WTC11 (cell line): Measurements from ENCODE around the gene HEATR5A. TPM values are rescaled to one million over a fixed set of nuclear protein-coding genes. Genes with fewer than 3 reads are reported as not detected.

Source experiments
- ATAC-seq: fragments of 200-7000 bp; cut with Tn5 transposase; 2 replicates; pipeline ENCODE4 v1.10.0; 2021; ENCODE audit warnings: mild to moderate bottlenecking, moderate library complexity
- CTCF ChIA-PET: fragments of 300-600 bp; sonication (Branson Sonifier 250); formaldehyde crosslinking; loops from one replicate; lab custom pipeline; 2021; ENCODE audit warnings: antibody characterized with exemption; lab: Charles Lee
- POLR2A ChIA-PET: fragments of 350-600 bp; sonication (Branson Sonifier 250); formaldehyde crosslinking; loops from one replicate; lab custom pipeline; 2021; ENCODE audit warnings: antibody characterized with exemption; lab: Charles Lee
- DNase-seq: peaks from one replicate; pipeline ENCODE4 v3.0.0; 2021; ENCODE audit warnings: low spot score
- H3K27ac Mint-ChIP-seq: 2 replicates; pipeline ENCODE4 v1.8.0; 2021; ENCODE audit warnings: mixed read lengths
- H3K27me3 Mint-ChIP-seq: 2 replicates; pipeline ENCODE4 v1.8.0; 2021; ENCODE audit warnings: low read depth, mild to moderate bottlenecking, moderate library complexity, mixed read lengths
- H3K36me3 Mint-ChIP-seq: 2 replicates; pipeline ENCODE4 v1.8.0; 2021; ENCODE audit warnings: mixed read lengths
- H3K4me1 Mint-ChIP-seq: 2 replicates; pipeline ENCODE4 v1.8.0; 2022; ENCODE audit warnings: mixed read lengths
- H3K4me3 Mint-ChIP-seq: 2 replicates; pipeline ENCODE4 v1.8.0; 2021; ENCODE audit warnings: mild to moderate bottlenecking, moderate library complexity, mixed read lengths
- H3K9me3 Mint-ChIP-seq: 2 replicates; pipeline ENCODE4 v1.8.0; 2021; ENCODE audit warnings: mixed read lengths
- AFF4 ChIP-seq: sonication (generic); formaldehyde crosslinking; IDR thresholded peaks from 2 replicates; pipeline ENCODE4 v1.8.1; 2023; ENCODE audit warnings: mild to moderate bottlenecking, missing genetic modification reagents, borderline replicate concordance
- ARID4B ChIP-seq: sonication (generic); formaldehyde crosslinking; IDR thresholded peaks from 2 replicates; pipeline ENCODE4 v1.8.0; 2023; ENCODE audit warnings: missing genetic modification reagents, mild to moderate bottlenecking, borderline replicate concordance
- CBFB ChIP-seq: sonication (generic); formaldehyde crosslinking; IDR thresholded peaks from 2 replicates; pipeline ENCODE4 v1.8.1; 2022; ENCODE audit warnings: mild to moderate bottlenecking, low read depth, missing genetic modification reagents
- CTCF ChIP-seq: fragments of 200-600 bp; IDR thresholded peaks from 2 replicates; pipeline ENCODE4 v1.8.0; 2022; ENCODE audit warnings: antibody characterized with exemption
- GABPB1 ChIP-seq: sonication (generic); formaldehyde crosslinking; IDR thresholded peaks from 2 replicates; pipeline ENCODE4 v1.8.1; 2023; ENCODE audit warnings: mild to moderate bottlenecking, missing genetic modification reagents
- IRF2 ChIP-seq: sonication (generic); formaldehyde crosslinking; IDR thresholded peaks from 2 replicates; pipeline ENCODE4 v1.8.0; 2022; ENCODE audit warnings: low read depth, missing genetic modification reagents, borderline replicate concordance
- JAZF1 ChIP-seq: fragments of 250-450 bp; sonication (Bioruptor Pico); IDR thresholded peaks from 2 replicates; pipeline ENCODE4 v1.9.0; 2021; ENCODE audit warnings: moderate library complexity, mild to moderate bottlenecking, inconsistent platforms
- SOX15 ChIP-seq: fragments of 250-450 bp; sonication (Bioruptor Pico); IDR thresholded peaks from 2 replicates; pipeline ENCODE4 v1.9.0; 2021; ENCODE audit warnings: mild to moderate bottlenecking
- ZNF232 ChIP-seq: sonication (generic); formaldehyde crosslinking; IDR thresholded peaks from 2 replicates; pipeline ENCODE4 v1.8.0; 2022; ENCODE audit warnings: mild to moderate bottlenecking, missing genetic modification reagents
- ZNF263 ChIP-seq: sonication (generic); formaldehyde crosslinking; IDR thresholded peaks from 2 replicates; pipeline ENCODE4 v1.8.1; 2022; ENCODE audit warnings: low read depth, mild to moderate bottlenecking, moderate library complexity, missing genetic modification reagents
- ZNF423 ChIP-seq: fragments of 250-450 bp; sonication (Bioruptor Pico); IDR thresholded peaks from 2 replicates; pipeline ENCODE4 v2.1.2; 2022; ENCODE audit warnings: mild to moderate bottlenecking, moderate library complexity
- total RNA-seq: library from RNA; stranded (reverse); gene quantifications from 3 replicates; pipeline ENCODE4 v1.2.3, GENCODE V29; 2021
- TF ChIP-seq, protein P1 (sequence below): fragments of 250-450 bp; sonication (Bioruptor Pico); IDR thresholded peaks from 2 replicates; pipeline ENCODE4 v1.9.0; 2021; ENCODE audit warnings: mild to moderate bottlenecking, borderline replicate concordance
- TF ChIP-seq, protein P2 (sequence below): sonication (generic); formaldehyde crosslinking; IDR thresholded peaks from 2 replicates; pipeline ENCODE4 v1.8.0; 2022; ENCODE audit warnings: mild to moderate bottlenecking, missing genetic modification reagents

The HEATR5A gene
- total RNA-seq, 1 experiment from 2014 or later: 36.2 TPM

- Mint-ChIP-seq H3K9me3 (peaks cover 67% of the 10 kb centered on the region), H3K4me1 (no peaks in the 10 kb centered on the region), H3K27me3 (peaks cover 2% of the 10 kb centered on the region; the same call in 1 of the 2 replicates), H3K27ac (no peak overlapping the region), H3K4me3 (no peak overlapping the region), H3K36me3 (peaks cover 61% of the 10 kb centered on the region)
- no peak for ATAC-seq
- CTCF ChIA-PET: interaction anchor here (1.1 kb wide), 1 partner anchor 15 kb away, joined by 3 read pairs; no protein-coding TSS in a partner anchor
- POLR2A ChIA-PET: no interaction called here
- TF ChIP-seq ARID4B (CRISPR knock-in tag) (no peak), SOX15 (CRISPR knock-in tag) (no peak), IRF2 (CRISPR knock-in tag) (no peak), CBFB (CRISPR knock-in tag) (no peak), AFF4 (CRISPR knock-in tag) (no peak), JAZF1 (CRISPR knock-in tag) (no peak), ZNF232 (no peak), ZNF423 (CRISPR knock-in tag) (no peak)
- TF ChIP-seq, protein P1, sequence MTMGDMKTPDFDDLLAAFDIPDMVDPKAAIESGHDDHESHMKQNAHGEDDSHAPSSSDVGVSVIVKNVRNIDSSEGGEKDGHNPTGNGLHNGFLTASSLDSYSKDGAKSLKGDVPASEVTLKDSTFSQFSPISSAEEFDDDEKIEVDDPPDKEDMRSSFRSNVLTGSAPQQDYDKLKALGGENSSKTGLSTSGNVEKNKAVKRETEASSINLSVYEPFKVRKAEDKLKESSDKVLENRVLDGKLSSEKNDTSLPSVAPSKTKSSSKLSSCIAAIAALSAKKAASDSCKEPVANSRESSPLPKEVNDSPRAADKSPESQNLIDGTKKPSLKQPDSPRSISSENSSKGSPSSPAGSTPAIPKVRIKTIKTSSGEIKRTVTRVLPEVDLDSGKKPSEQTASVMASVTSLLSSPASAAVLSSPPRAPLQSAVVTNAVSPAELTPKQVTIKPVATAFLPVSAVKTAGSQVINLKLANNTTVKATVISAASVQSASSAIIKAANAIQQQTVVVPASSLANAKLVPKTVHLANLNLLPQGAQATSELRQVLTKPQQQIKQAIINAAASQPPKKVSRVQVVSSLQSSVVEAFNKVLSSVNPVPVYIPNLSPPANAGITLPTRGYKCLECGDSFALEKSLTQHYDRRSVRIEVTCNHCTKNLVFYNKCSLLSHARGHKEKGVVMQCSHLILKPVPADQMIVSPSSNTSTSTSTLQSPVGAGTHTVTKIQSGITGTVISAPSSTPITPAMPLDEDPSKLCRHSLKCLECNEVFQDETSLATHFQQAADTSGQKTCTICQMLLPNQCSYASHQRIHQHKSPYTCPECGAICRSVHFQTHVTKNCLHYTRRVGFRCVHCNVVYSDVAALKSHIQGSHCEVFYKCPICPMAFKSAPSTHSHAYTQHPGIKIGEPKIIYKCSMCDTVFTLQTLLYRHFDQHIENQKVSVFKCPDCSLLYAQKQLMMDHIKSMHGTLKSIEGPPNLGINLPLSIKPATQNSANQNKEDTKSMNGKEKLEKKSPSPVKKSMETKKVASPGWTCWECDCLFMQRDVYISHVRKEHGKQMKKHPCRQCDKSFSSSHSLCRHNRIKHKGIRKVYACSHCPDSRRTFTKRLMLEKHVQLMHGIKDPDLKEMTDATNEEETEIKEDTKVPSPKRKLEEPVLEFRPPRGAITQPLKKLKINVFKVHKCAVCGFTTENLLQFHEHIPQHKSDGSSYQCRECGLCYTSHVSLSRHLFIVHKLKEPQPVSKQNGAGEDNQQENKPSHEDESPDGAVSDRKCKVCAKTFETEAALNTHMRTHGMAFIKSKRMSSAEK (CRISPR knock-in tag): no peak
- no peak for DNase-seq
Observed at GRCh38 chr14:31271648-31272047, 148.7 kb downstream of the HEATR5A start.

DNA sequence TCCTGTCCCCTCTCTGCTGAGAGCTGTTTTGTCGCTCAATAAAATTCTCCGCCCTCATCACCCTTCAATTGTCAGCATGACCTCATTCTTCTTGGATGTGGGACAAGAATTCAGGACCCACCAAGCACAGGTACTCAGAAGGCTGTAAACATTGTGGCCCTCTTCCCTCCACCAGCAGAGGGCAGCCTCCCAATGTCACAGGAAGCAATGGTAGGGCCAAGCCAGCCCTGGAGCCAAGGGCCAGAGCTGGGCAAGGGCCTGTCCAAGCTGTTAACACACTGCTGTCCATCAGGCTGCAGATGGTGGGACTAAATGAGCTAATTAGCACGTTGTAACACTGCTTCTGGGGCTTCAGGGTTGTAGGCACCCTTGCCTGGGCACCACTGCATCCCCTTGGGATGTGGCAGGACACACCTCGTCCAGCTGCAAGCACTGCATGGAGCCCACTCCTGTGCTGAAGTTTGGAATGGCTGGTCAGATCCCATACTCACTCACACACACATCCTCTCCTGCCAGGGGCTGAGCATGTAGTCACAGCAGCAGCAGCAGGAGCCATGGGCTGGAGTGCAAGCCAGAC lies 150.1 kb downstream of the HEATR5A start:
- H3K4me3 Mint-ChIP-seq: no peak overlapping the region
- DNase-seq (peak; percentile 52), ATAC-seq (peak; percentile 74)
- peaks cover 6% of the 10 kb centered on the region for H3K4me1 Mint-ChIP-seq
- H3K27me3 Mint-ChIP-seq: peaks cover 2% of the 10 kb centered on the region; the same call in 1 of the 2 replicates
- TF ChIP-seq CTCF: peak; percentile 21; the same call in 1 of the 2 replicates
- TF ChIP-seq GABPB1 (CRISPR knock-in tag): peak; percentile 27
- no peak for TF ChIP-seq ZNF263 (CRISPR knock-in tag)
- TF ChIP-seq, protein P2, sequence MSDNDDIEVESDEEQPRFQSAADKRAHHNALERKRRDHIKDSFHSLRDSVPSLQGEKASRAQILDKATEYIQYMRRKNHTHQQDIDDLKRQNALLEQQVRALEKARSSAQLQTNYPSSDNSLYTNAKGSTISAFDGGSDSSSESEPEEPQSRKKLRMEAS (CRISPR knock-in tag): no peak
- peaks cover 63% of the 10 kb centered on the region for H3K9me3 Mint-ChIP-seq
- ChIA-PET CTCF (interaction anchor here (0.7 to 1.2 kb wide), 2 partner anchors 30 to 180 kb away, joined by 3 to 4 read pairs; no protein-coding TSS in a partner anchor), POLR2A (interaction anchor here (1.0 kb wide), 1 partner anchor 63 kb away, joined by 3 read pairs; the partner anchor contains the start of gene HECTD1)
- H3K36me3 Mint-ChIP-seq: peaks cover 51% of the 10 kb centered on the region
- H3K27ac Mint-ChIP-seq: no peak overlapping the region
